HepG2 (cell line): ENCODE data around the gene MSTO1. TPM values are rescaled to one million over a fixed set of nuclear protein-coding genes. Genes with fewer than 3 reads are reported as not detected.
A peak's percentile ranks its signal among the peaks of the same experiment; 100 is the strongest.

ENCODE experiments used
- CAMTA2 ChIP-seq: sonication (generic); formaldehyde crosslinking; IDR thresholded peaks from 2 replicates; pipeline ENCODE4 v1.4.0; 2020; ENCODE audit warnings: mild to moderate bottlenecking, missing genetic modification reagents, borderline replicate concordance
- KDM3A ChIP-seq: IDR thresholded peaks from 2 replicates; pipeline ENCODE4 v1.6.1; 2018; ENCODE audit warnings: low read depth, missing compliant biosample characterization
- KDM5B ChIP-seq: sonication (generic); formaldehyde crosslinking; IDR thresholded peaks from 2 replicates; pipeline ENCODE4 v1.4.0; 2020; ENCODE audit warnings: missing genetic modification reagents, mild to moderate bottlenecking, borderline replicate concordance
- KMT2B ChIP-seq: IDR thresholded peaks from 2 replicates; pipeline ENCODE4 v1.6.1; 2016; ENCODE audit warnings: missing genetic modification reagents, missing compliant biosample characterization
- MED13 ChIP-seq: sonication (generic); formaldehyde crosslinking; IDR thresholded peaks from 2 replicates; pipeline ENCODE4 v1.5.0; 2020; ENCODE audit warnings: missing genetic modification reagents
- MED8 ChIP-seq: sonication (generic); formaldehyde crosslinking; IDR thresholded peaks from 2 replicates; pipeline ENCODE4 v1.8.1; 2023; ENCODE audit warnings: mild to moderate bottlenecking, missing genetic modification reagents; ENCODE audit not compliant: insufficient replicate concordance
- MTF1 ChIP-seq: sonication (generic); formaldehyde crosslinking; IDR thresholded peaks from 2 replicates; pipeline ENCODE4 v1.5.0; 2020; ENCODE audit warnings: missing genetic modification reagents
- TCF7L2 ChIP-seq: IDR thresholded peaks from 2 replicates; pipeline ENCODE4 v1.6.1; 2011; ENCODE audit warnings: mild to moderate bottlenecking, low read depth, low read length, moderate library complexity
- ZBTB3 ChIP-seq: sonication (generic); formaldehyde crosslinking; IDR thresholded peaks from 2 replicates; pipeline ENCODE4 v1.4.0; 2020; ENCODE audit warnings: low read depth, mild to moderate bottlenecking, moderate library complexity, missing genetic modification reagents, borderline replicate concordance
- ZNF44 ChIP-seq: sonication (generic); formaldehyde crosslinking; IDR thresholded peaks from 2 replicates; pipeline ENCODE4 v1.5.1; 2020; ENCODE audit warnings: mild to moderate bottlenecking, missing genetic modification reagents
- ZNF451 ChIP-seq: sonication (generic); formaldehyde crosslinking; IDR thresholded peaks from 2 replicates; pipeline ENCODE4 v1.5.0; 2020; ENCODE audit warnings: mild to moderate bottlenecking, missing genetic modification reagents
- ZNF547 ChIP-seq: sonication (generic); formaldehyde crosslinking; IDR thresholded peaks from 2 replicates; pipeline ENCODE4 v1.5.1; 2020; ENCODE audit warnings: mild to moderate bottlenecking, missing genetic modification reagents
- ZNF598 ChIP-seq: sonication (generic); formaldehyde crosslinking; IDR thresholded peaks from 2 replicates; pipeline ENCODE4 v1.5.1; 2020; ENCODE audit warnings: mild to moderate bottlenecking, missing genetic modification reagents, borderline replicate concordance
- ZNF670 ChIP-seq: sonication (generic); formaldehyde crosslinking; IDR thresholded peaks from 2 replicates; pipeline ENCODE4 v1.8.0; 2022; ENCODE audit warnings: mild to moderate bottlenecking, missing genetic modification reagents, borderline replicate concordance
- ZNF879 ChIP-seq: sonication (generic); formaldehyde crosslinking; IDR thresholded peaks from 2 replicates; pipeline ENCODE4 v1.8.1; 2023; ENCODE audit warnings: missing genetic modification reagents
- ZSCAN12 ChIP-seq: sonication (generic); formaldehyde crosslinking; IDR thresholded peaks from 2 replicates; pipeline ENCODE4 v1.9.0; 2021; ENCODE audit warnings: mild to moderate bottlenecking, missing genetic modification reagents
- polyA plus RNA-seq, 8 experiments: library from polyadenylated mRNA; depleted of rRNA in 3 of 8; stranded (reverse) in 7 of 8; unstranded in 1 of 8; fragments of >200 nt; fragmentation: Illumina TruSeq in 4 of 8; extraction: Trizol in 4 of 8; gene quantifications; 2 replicates each; pipeline versions ENCODE4 v1.2.1 to v1.2.3, GENCODE V29; 2011 to 2016; ENCODE audit warnings: low read depth in 4 of 8, missing spikeins in 1 of 8, mixed read lengths in 1 of 8; ENCODE audit not compliant: insufficient read depth in 1 of 8
- total RNA-seq, 5 experiments: library from RNA; depleted of rRNA; stranded (reverse); fragments of >200 nt; fragmentation: Illumina TruSeq; extraction: Trizol; gene quantifications; 2 replicates each; pipeline ENCODE4 v1.2.3, GENCODE V29; 2016; ENCODE audit warnings: low read depth in 1 of 5
- TF ChIP-seq, protein P1 (sequence below): sonication (generic); formaldehyde crosslinking; IDR thresholded peaks from 2 replicates; pipeline ENCODE4 v1.4.0; 2020; ENCODE audit warnings: missing genetic modification reagents, mild to moderate bottlenecking, borderline replicate concordance
- TF ChIP-seq, protein P2 (sequence below): sonication (generic); formaldehyde crosslinking; IDR thresholded peaks from 2 replicates; pipeline ENCODE4 v1.8.1; 2023; ENCODE audit warnings: missing genetic modification reagents, inconsistent platforms, borderline replicate concordance
- TF ChIP-seq, protein P3 (sequence below): sonication (generic); formaldehyde crosslinking; IDR thresholded peaks from 2 replicates; pipeline ENCODE4 v1.5.1; 2020; ENCODE audit warnings: mild to moderate bottlenecking, missing genetic modification reagents, borderline replicate concordance

MSTO1 gene
- total and polyA plus RNA-seq, 2 of the 13 experiments (the other 11 are each of a cell fraction or from before 2014, with no cell fraction given): 19.1 to 25.3 TPM

DNA sequence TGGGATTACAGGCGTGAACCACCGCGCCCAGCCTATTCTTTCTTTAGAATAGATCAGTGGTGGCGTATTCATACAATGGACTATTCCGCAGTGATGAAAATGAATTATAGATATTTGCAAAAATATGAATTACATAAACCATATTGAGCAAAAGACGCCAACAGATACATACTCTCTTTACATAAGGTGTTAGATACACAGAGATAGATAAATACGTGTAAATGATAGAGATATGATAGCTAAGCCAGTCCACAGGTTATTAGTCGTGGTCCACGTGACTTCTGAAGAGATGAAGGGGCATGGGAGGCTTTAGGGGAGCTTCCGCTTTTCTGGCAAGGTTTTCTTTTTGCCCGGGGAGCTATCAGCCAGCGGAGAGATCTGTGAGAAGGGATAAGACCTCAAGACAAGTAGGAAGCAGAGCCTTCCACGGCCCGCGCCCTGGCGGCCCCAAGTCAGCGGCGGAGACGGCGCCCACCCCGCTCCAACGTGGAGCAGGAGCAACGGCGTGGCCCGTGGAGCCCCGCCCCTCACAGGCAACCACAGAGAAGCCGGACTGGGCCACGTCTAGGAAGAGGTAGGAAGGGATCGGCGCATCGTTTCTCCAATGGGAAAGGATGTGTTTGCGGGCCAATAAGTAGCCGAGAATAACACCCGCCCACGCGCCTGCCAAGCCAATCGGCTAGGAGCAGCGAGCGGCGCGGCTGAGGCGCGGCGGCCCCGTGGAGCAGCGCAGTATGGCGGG, at the start of gene MSTO1 (continued):
- TF ChIP-seq CAMTA2 (CRISPR knock-in tag) (no peak), ZSCAN12 (CRISPR knock-in tag) (no peak; the same call in 1 of the 2 replicates), ZNF547 (peak; percentile 38; the same call in 1 of the 2 replicates), TCF7L2 (no peak), ZNF670 (CRISPR knock-in tag) (no peak), KDM3A (CRISPR knock-in tag) (peak; percentile 25; the same call in 1 of the 2 replicates), ZNF44 (no peak), MED8 (CRISPR knock-in tag) (no peak), KMT2B (CRISPR knock-in tag) (peak; percentile 76), ZBTB3 (CRISPR knock-in tag) (no peak), MED13 (CRISPR knock-in tag) (no peak), ZNF598 (no peak), ZNF451 (CRISPR knock-in tag) (no peak; the same call in 1 of the 2 replicates), ZNF879 (CRISPR knock-in tag) (no peak), MTF1 (CRISPR knock-in tag) (no peak), KDM5B (CRISPR knock-in tag) (peak; percentile 78)
- TF ChIP-seq, protein P1, sequence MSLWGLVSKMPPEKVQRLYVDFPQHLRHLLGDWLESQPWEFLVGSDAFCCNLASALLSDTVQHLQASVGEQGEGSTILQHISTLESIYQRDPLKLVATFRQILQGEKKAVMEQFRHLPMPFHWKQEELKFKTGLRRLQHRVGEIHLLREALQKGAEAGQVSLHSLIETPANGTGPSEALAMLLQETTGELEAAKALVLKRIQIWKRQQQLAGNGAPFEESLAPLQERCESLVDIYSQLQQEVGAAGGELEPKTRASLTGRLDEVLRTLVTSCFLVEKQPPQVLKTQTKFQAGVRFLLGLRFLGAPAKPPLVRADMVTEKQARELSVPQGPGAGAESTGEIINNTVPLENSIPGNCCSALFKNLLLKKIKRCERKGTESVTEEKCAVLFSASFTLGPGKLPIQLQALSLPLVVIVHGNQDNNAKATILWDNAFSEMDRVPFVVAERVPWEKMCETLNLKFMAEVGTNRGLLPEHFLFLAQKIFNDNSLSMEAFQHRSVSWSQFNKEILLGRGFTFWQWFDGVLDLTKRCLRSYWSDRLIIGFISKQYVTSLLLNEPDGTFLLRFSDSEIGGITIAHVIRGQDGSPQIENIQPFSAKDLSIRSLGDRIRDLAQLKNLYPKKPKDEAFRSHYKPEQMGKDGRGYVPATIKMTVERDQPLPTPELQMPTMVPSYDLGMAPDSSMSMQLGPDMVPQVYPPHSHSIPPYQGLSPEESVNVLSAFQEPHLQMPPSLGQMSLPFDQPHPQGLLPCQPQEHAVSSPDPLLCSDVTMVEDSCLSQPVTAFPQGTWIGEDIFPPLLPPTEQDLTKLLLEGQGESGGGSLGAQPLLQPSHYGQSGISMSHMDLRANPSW (CRISPR knock-in tag): no peak
- TF ChIP-seq, protein P2, sequence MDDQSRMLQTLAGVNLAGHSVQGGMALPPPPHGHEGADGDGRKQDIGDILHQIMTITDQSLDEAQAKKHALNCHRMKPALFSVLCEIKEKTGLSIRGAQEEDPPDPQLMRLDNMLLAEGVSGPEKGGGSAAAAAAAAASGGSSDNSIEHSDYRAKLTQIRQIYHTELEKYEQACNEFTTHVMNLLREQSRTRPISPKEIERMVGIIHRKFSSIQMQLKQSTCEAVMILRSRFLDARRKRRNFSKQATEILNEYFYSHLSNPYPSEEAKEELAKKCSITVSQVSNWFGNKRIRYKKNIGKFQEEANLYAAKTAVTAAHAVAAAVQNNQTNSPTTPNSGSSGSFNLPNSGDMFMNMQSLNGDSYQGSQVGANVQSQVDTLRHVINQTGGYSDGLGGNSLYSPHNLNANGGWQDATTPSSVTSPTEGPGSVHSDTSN (CRISPR knock-in tag): no peak
- TF ChIP-seq, protein P3, sequence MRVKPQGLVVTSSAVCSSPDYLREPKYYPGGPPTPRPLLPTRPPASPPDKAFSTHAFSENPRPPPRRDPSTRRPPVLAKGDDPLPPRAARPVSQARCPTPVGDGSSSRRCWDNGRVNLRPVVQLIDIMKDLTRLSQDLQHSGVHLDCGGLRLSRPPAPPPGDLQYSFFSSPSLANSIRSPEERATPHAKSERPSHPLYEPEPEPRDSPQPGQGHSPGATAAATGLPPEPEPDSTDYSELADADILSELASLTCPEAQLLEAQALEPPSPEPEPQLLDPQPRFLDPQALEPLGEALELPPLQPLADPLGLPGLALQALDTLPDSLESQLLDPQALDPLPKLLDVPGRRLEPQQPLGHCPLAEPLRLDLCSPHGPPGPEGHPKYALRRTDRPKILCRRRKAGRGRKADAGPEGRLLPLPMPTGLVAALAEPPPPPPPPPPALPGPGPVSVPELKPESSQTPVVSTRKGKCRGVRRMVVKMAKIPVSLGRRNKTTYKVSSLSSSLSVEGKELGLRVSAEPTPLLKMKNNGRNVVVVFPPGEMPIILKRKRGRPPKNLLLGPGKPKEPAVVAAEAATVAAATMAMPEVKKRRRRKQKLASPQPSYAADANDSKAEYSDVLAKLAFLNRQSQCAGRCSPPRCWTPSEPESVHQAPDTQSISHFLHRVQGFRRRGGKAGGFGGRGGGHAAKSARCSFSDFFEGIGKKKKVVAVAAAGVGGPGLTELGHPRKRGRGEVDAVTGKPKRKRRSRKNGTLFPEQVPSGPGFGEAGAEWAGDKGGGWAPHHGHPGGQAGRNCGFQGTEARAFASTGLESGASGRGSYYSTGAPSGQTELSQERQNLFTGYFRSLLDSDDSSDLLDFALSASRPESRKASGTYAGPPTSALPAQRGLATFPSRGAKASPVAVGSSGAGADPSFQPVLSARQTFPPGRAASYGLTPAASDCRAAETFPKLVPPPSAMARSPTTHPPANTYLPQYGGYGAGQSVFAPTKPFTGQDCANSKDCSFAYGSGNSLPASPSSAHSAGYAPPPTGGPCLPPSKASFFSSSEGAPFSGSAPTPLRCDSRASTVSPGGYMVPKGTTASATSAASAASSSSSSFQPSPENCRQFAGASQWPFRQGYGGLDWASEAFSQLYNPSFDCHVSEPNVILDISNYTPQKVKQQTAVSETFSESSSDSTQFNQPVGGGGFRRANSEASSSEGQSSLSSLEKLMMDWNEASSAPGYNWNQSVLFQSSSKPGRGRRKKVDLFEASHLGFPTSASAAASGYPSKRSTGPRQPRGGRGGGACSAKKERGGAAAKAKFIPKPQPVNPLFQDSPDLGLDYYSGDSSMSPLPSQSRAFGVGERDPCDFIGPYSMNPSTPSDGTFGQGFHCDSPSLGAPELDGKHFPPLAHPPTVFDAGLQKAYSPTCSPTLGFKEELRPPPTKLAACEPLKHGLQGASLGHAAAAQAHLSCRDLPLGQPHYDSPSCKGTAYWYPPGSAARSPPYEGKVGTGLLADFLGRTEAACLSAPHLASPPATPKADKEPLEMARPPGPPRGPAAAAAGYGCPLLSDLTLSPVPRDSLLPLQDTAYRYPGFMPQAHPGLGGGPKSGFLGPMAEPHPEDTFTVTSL (CRISPR knock-in tag): no peak
